Measurements from ENCODE around the gene RUFY3.
"Not testable (repeated sequence)": the region's sequence is repeated elsewhere in the genome, so short reads cannot be mapped to it uniquely, and the experiment has no call there.

The RUFY3 gene

GRCh38 chr4:70739496-70740337 is 18.0 kb downstream of the RUFY3 start:
- DNase-seq, result peak; percentile 39 to 50

- no peak for DNase-seq
These were observed 20.3 kb downstream of the RUFY3 start for GRCh38 chr4:70741867-70742658.

GRCh38 chr4:70743731-70744130 is 22.0 kb downstream of the RUFY3 start:
- DNase-seq, result peak in 1 of 2 donors; percentile 29

- peak in 1 of 2 donors; percentile 18 for DNase-seq
These were observed 24.5 kb downstream of the RUFY3 start for GRCh38 chr4:70746179-70746839.

- peak; percentile 22 to 33 for DNase-seq
These were observed 26.1 kb downstream of the RUFY3 start for GRCh38 chr4:70747874-70748273.

- no peak for DNase-seq
These were observed 27.5 kb downstream of the RUFY3 start for GRCh38 chr4:70749313-70749712.

- DNase-seq, result peak; percentile 14 to 29
These were observed 30.5 kb downstream of the RUFY3 start for GRCh38 chr4:70752236-70752635.

- DNase-seq, result no peak
These were observed 31.9 kb downstream of the RUFY3 start for GRCh38 chr4:70753630-70754029.

- DNase-seq, result peak in 1 of 2 donors; percentile 73
These were observed 32.7 kb downstream of the RUFY3 start for GRCh38 chr4:70754470-70754869.

GRCh38 chr4:70754990-70755688 is 33.4 kb downstream of the RUFY3 start:
- no peak for DNase-seq

- DNase-seq, result no peak
These were observed 37.4 kb downstream of the RUFY3 start for GRCh38 chr4:70759126-70759525.

GRCh38 chr4:70759627-70760026 is 37.9 kb downstream of the RUFY3 start:
- DNase-seq, result no peak

GRCh38 chr4:70760662-70761061 is 38.9 kb downstream of the RUFY3 start:
- DNase-seq, result no peak

- DNase-seq, result no peak
These were observed 39.6 kb downstream of the RUFY3 start for GRCh38 chr4:70761276-70761816.

GRCh38 chr4:70765368-70765767 is 43.6 kb downstream of the RUFY3 start:
- DNase-seq, result no peak

GRCh38 chr4:70768301-70768948 is 46.7 kb downstream of the RUFY3 start:
- no peak for DNase-seq

- DNase-seq, result not testable (repeated sequence)
These were observed 47.6 kb downstream of the RUFY3 start for GRCh38 chr4:70769396-70769795.

GRCh38 chr4:70772929-70773555 is 51.3 kb downstream of the RUFY3 start:
- peak; percentile 7 to 49 for DNase-seq

GRCh38 chr4:70778888-70779422 is 57.2 kb downstream of the RUFY3 start:
- peak; percentile 27 to 62 for DNase-seq

GRCh38 chr4:70783096-70783495 is 61.3 kb downstream of the RUFY3 start:
- DNase-seq, result no peak

- DNase-seq, result no peak
These were observed 65.7 kb downstream of the RUFY3 start for GRCh38 chr4:70787496-70787895.
